HG03460 (cell line): ENCODE results near the gene ENOX1.

Source experiments
- ATAC-seq: cut with Tn5 transposase; IDR thresholded peaks from one replicate; pipeline ENCODE4 v1.9.1; 2021; ENCODE audit not compliant: unreplicated experiment

Gene ENOX1

GRCh38 chr13:43551897-43552456 lies 234.8 kb downstream of the ENOX1 start:
- ATAC-seq = no peak

DNA sequence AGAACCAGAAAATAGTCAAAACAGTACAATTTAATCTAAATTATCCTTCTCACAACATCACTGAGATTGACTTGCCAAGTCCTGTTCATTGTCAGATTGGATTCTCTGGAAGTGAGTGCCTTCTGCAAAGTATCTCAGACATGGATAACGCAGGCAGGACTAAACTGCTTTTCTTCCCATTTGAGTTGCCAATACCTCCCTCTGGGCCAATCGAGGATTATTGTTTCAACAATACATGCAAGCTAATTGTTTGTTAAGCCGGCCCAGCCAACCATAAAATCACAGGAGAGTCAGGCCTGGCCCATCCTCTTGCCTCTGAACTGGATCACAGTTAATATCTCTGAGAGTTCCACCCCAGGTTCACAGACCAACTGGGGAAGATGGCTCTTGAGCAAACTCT lies 240.0 kb downstream of the ENOX1 start:
- ATAC-seq = no peak

DNA sequence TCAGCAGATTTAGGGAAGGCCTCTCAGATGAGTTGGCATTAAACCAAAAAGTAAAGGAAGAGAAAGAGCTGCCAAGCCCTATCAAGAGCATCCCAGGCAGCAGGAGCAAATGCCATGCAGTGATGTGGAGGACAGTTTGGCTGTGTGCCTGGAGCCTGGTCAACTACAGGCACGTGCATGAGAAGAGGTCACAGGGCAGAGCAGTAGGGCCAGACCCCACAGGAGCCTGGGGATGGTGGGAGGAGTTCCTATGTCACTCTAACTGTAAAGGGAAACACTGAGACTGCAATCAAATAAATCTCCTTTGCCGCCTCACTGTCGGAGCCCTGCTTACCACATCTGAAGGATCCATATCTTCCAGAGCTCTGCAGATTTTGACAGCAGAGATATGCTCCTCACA lies 240.5 kb downstream of the ENOX1 start:
- no peak for ATAC-seq

- ATAC-seq = no peak
Observed at GRCh38 chr13:43545317-43545874, 241.4 kb downstream of the ENOX1 start.

- ATAC-seq = no peak
Observed at GRCh38 chr13:43544631-43545030, 242.1 kb downstream of the ENOX1 start.

GRCh38 chr13:43544011-43544410 lies 242.8 kb downstream of the ENOX1 start:
- ATAC-seq = no peak

- no peak for ATAC-seq
Observed at GRCh38 chr13:43543331-43543730, 243.4 kb downstream of the ENOX1 start.

GRCh38 chr13:43537124-43537523 lies 249.6 kb downstream of the ENOX1 start:
- no peak for ATAC-seq

GRCh38 chr13:43529796-43530195 lies 257.0 kb downstream of the ENOX1 start:
- ATAC-seq = no peak

DNA sequence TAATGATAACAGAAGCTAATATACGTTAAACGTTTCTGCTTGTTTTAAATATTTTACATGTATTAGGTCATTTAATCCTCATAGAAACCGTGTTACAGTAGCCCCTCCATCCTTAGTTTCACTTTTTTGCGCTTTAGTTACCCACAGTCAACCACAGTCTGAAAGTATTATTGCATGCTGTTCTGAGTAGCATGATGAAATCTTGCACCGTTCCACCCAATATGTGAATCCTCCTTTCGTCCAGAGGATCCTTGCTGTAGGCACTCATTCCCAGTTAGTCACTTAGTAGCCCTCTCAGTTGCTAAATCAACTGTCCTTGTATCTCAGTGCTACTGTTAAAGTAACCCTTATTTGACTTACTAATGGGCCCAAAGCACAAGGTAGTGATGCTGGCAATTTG lies 257.8 kb downstream of the ENOX1 start:
- no peak for ATAC-seq

GRCh38 chr13:43522788-43523187 lies 264.0 kb downstream of the ENOX1 start:
- no peak for ATAC-seq

DNA sequence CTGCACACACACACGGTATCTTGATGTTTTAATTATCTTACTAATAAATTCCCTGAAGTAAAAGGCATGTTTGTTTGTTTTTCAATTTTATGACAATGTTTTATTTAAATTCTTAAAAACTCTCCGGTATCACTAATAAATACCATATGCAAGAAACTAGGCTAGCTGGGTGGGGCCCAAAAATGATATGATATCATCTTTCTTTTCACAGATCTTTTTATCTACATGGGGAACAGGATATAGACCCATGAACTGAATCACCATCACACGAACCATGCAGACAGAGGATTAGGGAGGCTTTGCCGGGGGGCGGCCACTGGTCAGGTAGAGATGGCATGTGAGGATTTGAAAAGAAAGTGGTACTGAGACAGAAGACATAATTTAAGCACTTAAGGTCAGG lies 266.4 kb downstream of the ENOX1 start:
- ATAC-seq = no peak

DNA sequence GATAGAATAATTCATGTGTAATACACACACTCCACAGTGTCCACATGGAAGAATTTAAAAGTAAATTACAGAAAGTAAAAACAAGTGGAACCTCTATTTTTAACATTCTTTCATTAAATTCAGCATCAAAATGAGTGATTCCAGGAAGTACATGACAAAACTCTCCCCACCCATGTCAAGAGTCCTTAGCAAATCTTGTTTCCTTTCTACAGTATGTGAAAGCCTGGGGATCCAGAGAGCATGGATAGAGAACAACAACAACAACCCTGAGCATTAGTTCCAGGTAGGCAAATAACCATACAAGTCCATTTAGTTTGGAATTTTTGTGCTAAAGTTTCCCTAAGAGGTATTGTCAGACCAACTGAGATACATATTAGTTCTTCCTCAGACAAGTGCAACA lies 267.9 kb downstream of the ENOX1 start:
- ATAC-seq = no peak

- no peak for ATAC-seq
Observed at GRCh38 chr13:43516401-43516833, 270.4 kb downstream of the ENOX1 start.

- ATAC-seq = no peak
Observed at GRCh38 chr13:43515531-43515930, 271.2 kb downstream of the ENOX1 start.

GRCh38 chr13:43514311-43514710 lies 272.5 kb downstream of the ENOX1 start:
- no peak for ATAC-seq

DNA sequence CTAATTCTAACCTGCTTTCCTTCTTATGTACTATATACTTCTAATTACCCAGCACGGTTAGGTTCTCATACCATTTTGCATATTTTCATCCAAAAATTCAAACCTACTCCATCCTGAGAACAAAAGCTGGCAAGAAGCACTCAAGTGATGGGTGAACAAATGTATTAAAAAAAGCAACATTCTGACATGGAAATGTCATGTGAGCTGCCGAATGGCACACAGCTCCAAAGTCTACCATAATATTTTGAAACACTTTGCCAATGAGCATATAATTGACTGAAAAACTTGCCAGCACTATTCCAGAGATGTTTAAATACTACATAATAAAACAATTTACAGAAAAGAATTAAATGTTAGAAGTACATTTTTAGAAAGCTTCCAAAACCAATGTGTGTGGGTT lies 274.6 kb downstream of the ENOX1 start:
- ATAC-seq = no peak

GRCh38 chr13:43510956-43511901 lies 275.5 kb downstream of the ENOX1 start:
- ATAC-seq = no peak

- ATAC-seq = no peak
Observed at GRCh38 chr13:43495732-43496131, 291.0 kb downstream of the ENOX1 start.

- ATAC-seq = no peak
Observed at GRCh38 chr13:43494206-43494605, 292.6 kb downstream of the ENOX1 start.

GRCh38 chr13:43493496-43494000 lies 293.2 kb downstream of the ENOX1 start:
- ATAC-seq = no peak

DNA sequence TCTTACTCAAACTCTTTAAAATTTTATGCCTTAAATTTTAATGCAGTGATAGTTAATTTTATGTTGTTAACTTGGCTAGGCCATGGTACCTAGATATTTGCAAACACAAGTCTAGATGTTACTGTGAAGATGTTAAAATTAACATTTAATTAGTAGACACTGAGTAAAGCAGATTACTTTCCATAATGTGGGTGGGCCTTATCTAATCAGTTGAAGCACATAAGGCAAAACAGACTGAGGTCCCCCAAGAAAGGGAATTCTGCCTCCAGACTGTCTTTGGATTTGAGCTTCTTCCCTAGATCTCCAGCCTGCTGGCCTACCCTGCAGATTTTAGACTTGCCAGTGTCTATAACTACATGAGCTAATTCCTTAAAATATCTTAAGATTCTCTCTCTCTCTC lies 294.0 kb downstream of the ENOX1 start:
- no peak for ATAC-seq
